Measurements from ENCODE around the gene KRT37. TPM values are rescaled to one million over a fixed set of nuclear protein-coding genes. Genes with fewer than 3 reads are reported as not detected.

The KRT37 gene
- polyA plus RNA-seq, 1 experiment, result not detected

- H3K36me3 ChIP-seq (ENCODE audit: control insufficient read depth, insufficient read depth, low read length), result no peaks in the 10 kb centered on the region
- DNase-seq (ENCODE audit: low read depth), result no peak
- no peak for TF ChIP-seq CTCF (IDR thresholded peaks at IDR 0.05; ENCODE audit: insufficient read depth, low read depth, low read length)
- H3K4me3 ChIP-seq (ENCODE audit: low read depth, low read length), result no peak overlapping the region
- no peaks in the 10 kb centered on the region for H3K27me3 ChIP-seq (ENCODE audit: control insufficient read depth, insufficient read depth, low read length)
- ChIA-PET CTCF (interaction anchor here (1.0 to 2.1 kb wide), 2 partner anchors 13 to 100 kb away, joined by 3 to 12 read pairs; no protein-coding TSS in a partner anchor), POLR2A (no interaction called here)
Measured at GRCh38 chr17:41448506-41448905, 24.1 kb upstream of the KRT37 start.

GRCh38 chr17:41446806-41447205 is 22.4 kb upstream of the KRT37 start:
- no peak overlapping the region for H3K4me3 ChIP-seq (ENCODE audit: low read depth, low read length)
- POLR2A ChIA-PET, result interaction anchor here (0.6 kb wide), 4 partner anchors 18 to 241 kb away, joined by 3 to 14 read pairs (median 5); no protein-coding TSS in a partner anchor
- no peaks in the 10 kb centered on the region for H3K36me3 ChIP-seq (ENCODE audit: control insufficient read depth, insufficient read depth, low read length)
- CTCF ChIA-PET, result interaction anchor here (0.8 kb wide), 2 partner anchors 10 to 102 kb away, joined by 3 to 4 read pairs; no protein-coding TSS in a partner anchor
- no peaks in the 10 kb centered on the region for H3K27me3 ChIP-seq (ENCODE audit: control insufficient read depth, insufficient read depth, low read length)
- peak; percentile 77 for DNase-seq (ENCODE audit: low read depth)
- no peak for TF ChIP-seq CTCF (IDR thresholded peaks at IDR 0.05; ENCODE audit: insufficient read depth, low read depth, low read length)

- TF ChIP-seq CTCF (IDR thresholded peaks at IDR 0.05; ENCODE audit: insufficient read depth, low read depth, low read length), result no peak
- no peak for DNase-seq (ENCODE audit: low read depth)
- no peak overlapping the region for H3K4me3 ChIP-seq (ENCODE audit: low read depth, low read length)
- CTCF ChIA-PET, result interaction anchor here (1.2 to 1.3 kb wide), 2 partner anchors 14 to 51 kb away, joined by 3 to 4 read pairs; no protein-coding TSS in a partner anchor
- H3K36me3 ChIP-seq (ENCODE audit: control insufficient read depth, insufficient read depth, low read length), result no peaks in the 10 kb centered on the region
- POLR2A ChIA-PET, result no interaction called here
- H3K27me3 ChIP-seq (ENCODE audit: control insufficient read depth, insufficient read depth, low read length), result no peaks in the 10 kb centered on the region
Measured at GRCh38 chr17:41444640-41445039, 20.3 kb upstream of the KRT37 start.

GRCh38 chr17:41444186-41444585 is 19.8 kb upstream of the KRT37 start:
- ChIA-PET CTCF (interaction anchor here (1.2 kb wide), 1 partner anchor 14 kb away, joined by 4 read pairs; no protein-coding TSS in a partner anchor), POLR2A (no interaction called here)
- H3K27me3 ChIP-seq (ENCODE audit: control insufficient read depth, insufficient read depth, low read length), result no peaks in the 10 kb centered on the region
- no peaks in the 10 kb centered on the region for H3K36me3 ChIP-seq (ENCODE audit: control insufficient read depth, insufficient read depth, low read length)
- no peak for TF ChIP-seq CTCF (IDR thresholded peaks at IDR 0.05; ENCODE audit: insufficient read depth, low read depth, low read length)
- no peak for DNase-seq (ENCODE audit: low read depth)
- H3K4me3 ChIP-seq (ENCODE audit: low read depth, low read length), result no peak overlapping the region

- H3K4me3 ChIP-seq (ENCODE audit: low read depth, low read length), result no peak overlapping the region
- H3K27me3 ChIP-seq (ENCODE audit: control insufficient read depth, insufficient read depth, low read length), result no peaks in the 10 kb centered on the region
- ChIA-PET POLR2A (interaction anchor here (0.6 kb wide), 1 partner anchor 18 kb away, joined by 3 read pairs; the partner anchor contains the start of gene KRT37), CTCF (interaction anchor here (0.7 to 1.2 kb wide), 3 partner anchors 53 to 220 kb away, joined by 3 read pairs; no protein-coding TSS in a partner anchor)
- H3K36me3 ChIP-seq (ENCODE audit: control insufficient read depth, insufficient read depth, low read length), result no peaks in the 10 kb centered on the region
- TF ChIP-seq CTCF (IDR thresholded peaks at IDR 0.05; ENCODE audit: insufficient read depth, low read depth, low read length), result no peak
- peak; percentile 70 for DNase-seq (ENCODE audit: low read depth)
Measured at GRCh38 chr17:41442739-41443138, 18.4 kb upstream of the KRT37 start.

Data from BJ (cell line).